ENCODE results near the gene ARHGAP42. TPM values are rescaled to one million over a fixed set of nuclear protein-coding genes. Genes with fewer than 3 reads are reported as not detected.
A peak's percentile ranks its signal among the peaks of the same experiment; 100 is the strongest.

ARHGAP42 gene
- total RNA-seq, 6 experiments from 2014 or later: 1.1 to 3.1 (median 2.3) TPM

DNA sequence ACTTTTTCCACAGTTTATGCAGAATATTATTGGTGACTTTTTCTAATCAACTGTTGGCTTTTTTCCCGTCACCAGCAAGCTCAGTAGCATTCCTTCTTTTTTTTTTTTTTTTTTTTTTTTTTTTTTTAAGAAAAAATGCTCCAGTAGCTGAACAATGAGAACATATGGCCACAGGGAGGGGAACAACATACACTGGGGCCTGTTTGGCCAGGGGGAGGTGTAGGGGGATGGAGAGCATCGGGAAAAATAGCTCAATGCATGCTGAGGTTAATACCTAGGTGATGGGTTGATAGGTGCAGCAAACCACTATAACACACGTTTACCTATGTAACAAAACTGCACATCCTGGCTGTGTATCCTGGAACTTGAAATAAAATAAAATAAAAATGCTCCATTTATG lies 82.5 kb downstream of the ARHGAP42 start:
- H3K4me3 Mint-ChIP-seq: no peak overlapping the region
- H3K4me1 Mint-ChIP-seq (ENCODE audit: low read depth): no peaks in the 10 kb centered on the region
- DNase-seq: no peak
- H3K27ac Mint-ChIP-seq: no peak overlapping the region
- no peaks in the 10 kb centered on the region for H3K36me3 Mint-ChIP-seq (ENCODE audit: low read depth)
- H3K9me3 Mint-ChIP-seq: no peaks in the 10 kb centered on the region
- H3K27me3 Mint-ChIP-seq (ENCODE audit: insufficient read depth): no peaks in the 10 kb centered on the region; the same call in 1 of the 2 replicates
- TF ChIP-seq, protein P1, sequence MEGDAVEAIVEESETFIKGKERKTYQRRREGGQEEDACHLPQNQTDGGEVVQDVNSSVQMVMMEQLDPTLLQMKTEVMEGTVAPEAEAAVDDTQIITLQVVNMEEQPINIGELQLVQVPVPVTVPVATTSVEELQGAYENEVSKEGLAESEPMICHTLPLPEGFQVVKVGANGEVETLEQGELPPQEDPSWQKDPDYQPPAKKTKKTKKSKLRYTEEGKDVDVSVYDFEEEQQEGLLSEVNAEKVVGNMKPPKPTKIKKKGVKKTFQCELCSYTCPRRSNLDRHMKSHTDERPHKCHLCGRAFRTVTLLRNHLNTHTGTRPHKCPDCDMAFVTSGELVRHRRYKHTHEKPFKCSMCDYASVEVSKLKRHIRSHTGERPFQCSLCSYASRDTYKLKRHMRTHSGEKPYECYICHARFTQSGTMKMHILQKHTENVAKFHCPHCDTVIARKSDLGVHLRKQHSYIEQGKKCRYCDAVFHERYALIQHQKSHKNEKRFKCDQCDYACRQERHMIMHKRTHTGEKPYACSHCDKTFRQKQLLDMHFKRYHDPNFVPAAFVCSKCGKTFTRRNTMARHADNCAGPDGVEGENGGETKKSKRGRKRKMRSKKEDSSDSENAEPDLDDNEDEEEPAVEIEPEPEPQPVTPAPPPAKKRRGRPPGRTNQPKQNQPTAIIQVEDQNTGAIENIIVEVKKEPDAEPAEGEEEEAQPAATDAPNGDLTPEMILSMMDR (IDR thresholded peaks at IDR 0.05): no peak

- Mint-ChIP-seq H3K36me3 (ENCODE audit: low read depth) (no peaks in the 10 kb centered on the region), H3K9me3 (no peaks in the 10 kb centered on the region), H3K4me1 (ENCODE audit: low read depth) (0 out of 2 replicates have a peak, but pooled peaks cover 6% of the 10 kb centered on the region), H3K27me3 (ENCODE audit: insufficient read depth) (peaks cover 1% of the 10 kb centered on the region; the same call in 1 of the 2 replicates), H3K27ac (no peak overlapping the region), H3K4me3 (no peak overlapping the region)
- no peak for DNase-seq
- TF ChIP-seq, protein P1 (IDR thresholded peaks at IDR 0.05): no peak
Observed at GRCh38 chr11:100774132-100774531, 87.0 kb downstream of the ARHGAP42 start.

- Mint-ChIP-seq H3K27ac (no peak overlapping the region), H3K27me3 (ENCODE audit: insufficient read depth) (0 out of 2 replicates have a peak, but pooled peaks cover 1% of the 10 kb centered on the region), H3K9me3 (no peaks in the 10 kb centered on the region), H3K36me3 (ENCODE audit: low read depth) (no peaks in the 10 kb centered on the region), H3K4me3 (no peak overlapping the region), H3K4me1 (ENCODE audit: low read depth) (0 out of 2 replicates have a peak, but pooled peaks cover 6% of the 10 kb centered on the region)
- DNase-seq: no peak
- TF ChIP-seq, protein P1 (IDR thresholded peaks at IDR 0.05): no peak
Observed at GRCh38 chr11:100774859-100775258, 87.8 kb downstream of the ARHGAP42 start.

DNA sequence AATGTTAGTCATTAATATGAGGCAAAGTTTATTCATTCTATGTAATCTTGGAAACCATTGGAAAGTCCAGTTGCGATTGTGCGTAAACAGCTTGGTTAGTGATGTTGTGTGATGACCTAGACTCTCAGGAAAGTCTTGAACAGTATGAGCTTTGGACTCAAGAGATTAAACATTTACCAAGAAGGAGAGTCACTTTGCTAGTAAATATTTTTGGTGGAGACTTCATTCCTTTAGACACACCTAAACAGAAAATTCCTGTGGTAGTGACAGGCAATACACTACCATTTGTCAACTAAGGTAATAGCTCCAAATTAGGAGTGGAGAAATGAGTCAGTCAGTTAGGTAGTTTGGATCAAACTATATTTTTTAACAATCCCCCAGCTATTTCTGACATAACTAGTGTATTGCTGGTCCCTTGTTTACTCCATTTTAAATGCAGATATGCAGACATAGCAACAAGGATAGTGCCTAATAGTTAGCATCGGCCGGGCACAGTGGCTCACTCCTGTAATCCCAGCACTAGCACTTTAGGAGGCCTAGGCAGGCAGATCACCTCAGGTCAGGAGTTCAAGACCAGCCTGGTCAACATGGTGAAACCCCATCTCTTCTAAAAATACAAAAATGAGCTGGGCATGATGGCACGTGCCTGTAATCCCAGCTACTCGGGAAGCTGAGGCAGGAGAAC lies 89.3 kb downstream of the ARHGAP42 start:
- Mint-ChIP-seq H3K27me3 (ENCODE audit: insufficient read depth) (peaks cover 3% of the 10 kb centered on the region; the same call in 1 of the 2 replicates), H3K36me3 (ENCODE audit: low read depth) (no peaks in the 10 kb centered on the region)
- peak; percentile 38 for DNase-seq

GRCh38 chr11:100777103-100777502 lies 90.0 kb downstream of the ARHGAP42 start:
- Mint-ChIP-seq H3K9me3 (no peaks in the 10 kb centered on the region), H3K27ac (no peak overlapping the region), H3K4me3 (no peak overlapping the region), H3K4me1 (ENCODE audit: low read depth) (0 out of 2 replicates have a peak, but pooled peaks cover 6% of the 10 kb centered on the region), H3K36me3 (ENCODE audit: low read depth) (no peaks in the 10 kb centered on the region), H3K27me3 (ENCODE audit: insufficient read depth) (peaks cover 3% of the 10 kb centered on the region; the same call in 1 of the 2 replicates)
- TF ChIP-seq, protein P1 (IDR thresholded peaks at IDR 0.05): no peak
- no peak for DNase-seq

More for the DNA sequence above, 89.3 kb downstream of the ARHGAP42 start:
- Mint-ChIP-seq H3K4me3 (no peak overlapping the region), H3K27ac (no peak overlapping the region), H3K9me3 (no peaks in the 10 kb centered on the region), H3K4me1 (ENCODE audit: low read depth) (0 out of 2 replicates have a peak, but pooled peaks cover 6% of the 10 kb centered on the region)
- TF ChIP-seq, protein P1 (IDR thresholded peaks at IDR 0.05): no peak

All from HFFc6 (cell line).